PFSK-1 (cell line): ENCODE measurements around the gene TNPO3.

Experiments used
- POLR2AphosphoS5 ChIP-seq: IDR thresholded peaks from 2 replicates; pipeline ENCODE4 v1.6.1; 2012; ENCODE audit warnings: low read depth, mild to moderate bottlenecking, control low read depth, low read length, moderate library complexity
- TAF1 ChIP-seq: IDR thresholded peaks from 2 replicates; pipeline ENCODE4 v1.6.1; 2012; ENCODE audit warnings: low read length, control low read depth, borderline replicate concordance; ENCODE audit not compliant: insufficient read depth

GRCh38 chr7:128989961-128990360 is 65.0 kb downstream of the TNPO3 start:
- TF ChIP-seq POLR2AphosphoS5 (no peak), TAF1 (no peak)
